OCI-LY1 (cell line): ENCODE data around the gene KDM2A.

Source experiments
- CTCF ChIP-seq: fragments of 200-600 bp; sonication (generic), shearing (Covaris generic); IDR thresholded peaks from 2 replicates; pipeline ENCODE4 v1.5.1; 2017; ENCODE audit warnings: mild to moderate bottlenecking, antibody characterized with exemption, low read length, moderate library complexity, mixed read lengths
- EZH2 ChIP-seq: fragments of 200-600 bp; sonication (generic), shearing (Covaris generic); IDR thresholded peaks from 2 replicates; pipeline ENCODE4 v1.8.0; 2017; ENCODE audit warnings: borderline replicate concordance, mixed run types, mild to moderate bottlenecking, antibody characterized with exemption, low read length, moderate library complexity, mixed read lengths

GRCh38 chr11:67243051-67243450 is 124.0 kb downstream of the KDM2A start:
- TF ChIP-seq CTCF (no peak), EZH2 (no peak)
